ENCODE results near the gene TMEM87A.

Gene TMEM87A

DNA sequence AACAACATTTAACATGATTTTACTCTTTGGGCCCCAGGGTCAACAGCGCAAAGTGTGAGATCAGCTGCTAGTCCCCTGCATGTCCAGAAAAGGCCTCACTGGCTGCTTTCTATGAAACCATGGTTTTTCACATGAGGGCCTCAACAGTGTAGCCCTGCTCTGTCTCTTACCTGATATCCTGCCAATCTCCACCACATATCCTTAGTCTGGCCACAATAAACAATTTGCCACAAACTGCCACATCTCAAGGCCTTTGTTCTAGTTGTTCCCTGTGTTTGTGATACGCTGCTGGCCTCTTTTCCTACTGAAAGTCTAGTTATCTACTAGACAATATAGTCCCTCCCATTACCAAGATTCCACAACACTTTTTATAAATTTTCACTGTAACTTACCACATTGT is 82.9 kb downstream of the TMEM87A start:
- no peak overlapping the region for H2AFZ ChIP-seq (ENCODE audit: low read length, unreplicated experiment)
- no peak overlapping the region for H3K4me3 ChIP-seq (ENCODE audit: low read depth, low read length)
- peaks cover 34% of the 10 kb centered on the region for H3K36me3 ChIP-seq (ENCODE audit: insufficient read depth, low read length)
- peaks cover 2% of the 10 kb centered on the region for H3K79me2 ChIP-seq (ENCODE audit: control insufficient read depth, insufficient read depth, low read length, unreplicated experiment)
- H3K27me3 ChIP-seq (ENCODE audit: insufficient read depth, low read length), result no peaks in the 10 kb centered on the region
- H3K27ac ChIP-seq (ENCODE audit: low read depth, low read length), result no peak overlapping the region
- peaks cover 15% of the 10 kb centered on the region for H3K4me1 ChIP-seq (ENCODE audit: control insufficient read depth, insufficient read depth, low read length, unreplicated experiment)

DNA sequence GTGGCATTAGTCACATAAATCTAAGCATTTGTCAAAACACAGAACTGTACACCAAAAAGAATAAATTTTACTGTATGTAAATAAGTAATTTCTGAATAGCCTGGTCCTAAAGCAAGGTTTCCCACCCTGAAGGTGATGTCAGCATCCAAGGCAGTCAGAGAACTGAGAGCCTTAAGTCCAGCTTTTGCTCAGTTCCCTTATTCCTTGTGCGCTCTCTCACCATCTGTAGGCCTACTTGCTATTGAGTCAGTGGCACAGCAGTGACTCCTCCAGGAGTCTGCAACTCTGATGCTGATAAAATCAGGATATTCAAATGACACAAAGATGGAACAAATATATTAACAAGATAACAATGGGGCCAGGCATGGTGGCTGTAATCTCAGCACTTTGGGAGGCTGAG is 87.4 kb downstream of the TMEM87A start:
- Histone ChIP-seq H3K27ac (ENCODE audit: low read depth, low read length) (no peak overlapping the region), H3K79me2 (ENCODE audit: control insufficient read depth, insufficient read depth, low read length, unreplicated experiment) (no peaks in the 10 kb centered on the region), H3K4me3 (ENCODE audit: low read depth, low read length) (no peak overlapping the region), H3K4me1 (ENCODE audit: control insufficient read depth, insufficient read depth, low read length, unreplicated experiment) (no peaks in the 10 kb centered on the region), H3K27me3 (ENCODE audit: insufficient read depth, low read length) (no peaks in the 10 kb centered on the region), H3K36me3 (ENCODE audit: insufficient read depth, low read length) (peaks cover 40% of the 10 kb centered on the region), H2AFZ (ENCODE audit: low read length, unreplicated experiment) (no peak overlapping the region)

DNA sequence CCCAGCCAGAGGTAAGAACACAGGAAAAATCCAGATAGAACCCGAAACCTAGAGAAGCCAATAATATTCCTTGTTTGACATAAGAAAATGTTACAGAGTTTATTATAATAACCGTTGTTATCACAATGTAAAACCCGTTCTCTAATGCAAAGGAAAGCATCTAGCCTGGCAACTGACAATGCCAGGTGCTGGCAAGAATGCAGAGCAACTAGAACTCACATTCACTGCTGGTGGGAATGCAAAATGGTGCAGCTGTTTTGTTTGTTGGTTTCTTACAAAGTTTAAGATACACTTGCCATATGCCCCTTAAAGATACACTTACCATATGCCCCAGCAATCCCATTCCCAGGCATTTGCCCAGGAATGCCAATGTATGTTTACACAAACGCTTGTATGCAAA is 88.5 kb downstream of the TMEM87A start:
- no peaks in the 10 kb centered on the region for H3K79me2 ChIP-seq (ENCODE audit: control insufficient read depth, insufficient read depth, low read length, unreplicated experiment)
- H3K4me1 ChIP-seq (ENCODE audit: control insufficient read depth, insufficient read depth, low read length, unreplicated experiment), result no peaks in the 10 kb centered on the region
- H3K4me3 ChIP-seq (ENCODE audit: low read depth, low read length), result no peak overlapping the region
- H3K27me3 ChIP-seq (ENCODE audit: insufficient read depth, low read length), result no peaks in the 10 kb centered on the region
- H3K27ac ChIP-seq (ENCODE audit: low read depth, low read length), result no peak overlapping the region
- peaks cover 32% of the 10 kb centered on the region for H3K36me3 ChIP-seq (ENCODE audit: insufficient read depth, low read length)
- no peak overlapping the region for H2AFZ ChIP-seq (ENCODE audit: low read length, unreplicated experiment)

DNA sequence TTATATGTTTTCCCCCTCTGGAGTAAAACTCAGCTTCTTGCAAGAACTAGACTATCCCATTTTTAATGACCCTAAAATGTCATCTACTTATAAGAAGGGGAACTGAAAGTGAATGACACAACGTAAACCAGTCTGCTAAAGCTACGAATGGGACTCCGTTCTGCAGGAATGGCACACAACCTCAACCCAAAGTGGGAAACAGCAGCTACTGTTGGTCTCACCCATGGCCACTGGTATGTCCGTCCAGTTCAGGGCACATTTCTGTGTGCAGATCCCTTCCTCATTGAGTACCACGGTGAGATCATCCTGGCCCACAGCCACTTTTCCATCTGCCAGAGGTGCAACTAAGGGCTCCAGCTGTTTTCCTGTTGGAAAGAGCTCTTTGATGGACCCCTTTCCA is 88.9 kb downstream of the TMEM87A start:
- Histone ChIP-seq H3K4me1 (ENCODE audit: control insufficient read depth, insufficient read depth, low read length, unreplicated experiment) (no peaks in the 10 kb centered on the region), H2AFZ (ENCODE audit: low read length, unreplicated experiment) (no peak overlapping the region), H3K27me3 (ENCODE audit: insufficient read depth, low read length) (no peaks in the 10 kb centered on the region), H3K27ac (ENCODE audit: low read depth, low read length) (no peak overlapping the region), H3K4me3 (ENCODE audit: low read depth, low read length) (no peak overlapping the region), H3K79me2 (ENCODE audit: control insufficient read depth, insufficient read depth, low read length, unreplicated experiment) (no peaks in the 10 kb centered on the region), H3K36me3 (ENCODE audit: insufficient read depth, low read length) (peaks cover 32% of the 10 kb centered on the region)

DNA sequence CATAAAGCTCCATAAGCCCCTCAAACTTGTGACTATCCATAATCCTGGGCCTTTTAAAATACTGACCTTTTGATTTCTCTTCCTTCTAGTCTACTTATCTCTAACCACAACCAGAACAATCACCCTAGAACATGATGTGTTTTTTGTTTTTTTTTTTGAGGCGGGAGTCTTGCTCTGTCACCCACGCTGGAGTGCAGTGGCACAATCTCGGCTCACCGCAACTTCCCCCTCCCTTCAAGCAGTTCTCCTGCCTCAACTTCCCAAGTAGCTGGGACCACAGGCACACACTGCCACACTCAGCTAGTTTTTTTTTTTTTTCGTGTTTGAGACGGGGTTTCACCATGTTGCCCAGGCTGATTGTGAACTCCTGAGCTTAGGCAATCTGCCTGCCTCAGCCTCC is 90.3 kb downstream of the TMEM87A start:
- Histone ChIP-seq H3K79me2 (ENCODE audit: control insufficient read depth, insufficient read depth, low read length, unreplicated experiment) (no peaks in the 10 kb centered on the region), H3K36me3 (ENCODE audit: insufficient read depth, low read length) (peaks cover 26% of the 10 kb centered on the region), H3K27me3 (ENCODE audit: insufficient read depth, low read length) (no peaks in the 10 kb centered on the region), H3K4me3 (ENCODE audit: low read depth, low read length) (no peak overlapping the region), H3K27ac (ENCODE audit: low read depth, low read length) (no peak overlapping the region), H2AFZ (ENCODE audit: low read length, unreplicated experiment) (no peak overlapping the region), H3K4me1 (ENCODE audit: control insufficient read depth, insufficient read depth, low read length, unreplicated experiment) (no peaks in the 10 kb centered on the region)

DNA sequence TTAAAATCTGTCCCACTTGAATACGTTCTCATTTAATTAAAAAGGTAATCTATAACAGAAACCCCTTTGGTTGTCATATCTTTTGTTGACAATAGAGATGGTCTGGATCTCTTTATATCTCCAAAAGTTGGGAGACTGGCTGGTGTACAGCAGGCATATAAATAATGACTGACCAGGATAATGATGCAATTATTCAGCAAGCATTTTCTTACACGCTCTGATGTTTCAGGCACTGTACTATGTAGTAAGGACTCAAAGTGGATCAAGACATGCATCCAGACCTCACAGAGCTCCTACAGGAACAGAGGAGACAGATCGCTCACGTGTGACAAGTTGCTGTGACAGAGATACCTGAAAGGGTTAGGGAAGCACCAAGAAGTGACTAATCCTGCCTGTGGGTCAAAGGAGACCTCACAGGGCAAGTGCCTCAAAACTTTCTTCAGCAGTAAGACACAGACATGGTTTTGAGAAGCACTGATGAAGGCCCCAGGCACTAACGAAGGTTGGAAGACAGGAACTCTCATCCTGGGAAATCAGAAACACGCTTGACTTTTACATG is 90.8 kb downstream of the TMEM87A start:
- no peaks in the 10 kb centered on the region for H3K27me3 ChIP-seq (ENCODE audit: insufficient read depth, low read length)
- H3K36me3 ChIP-seq (ENCODE audit: insufficient read depth, low read length), result peaks cover 25% of the 10 kb centered on the region; the same call in 1 of the 2 replicates
- no peak overlapping the region for H3K4me3 ChIP-seq (ENCODE audit: low read depth, low read length)
- no peaks in the 10 kb centered on the region for H3K4me1 ChIP-seq (ENCODE audit: control insufficient read depth, insufficient read depth, low read length, unreplicated experiment)
- no peak overlapping the region for H3K27ac ChIP-seq (ENCODE audit: low read depth, low read length)
- no peak overlapping the region for H2AFZ ChIP-seq (ENCODE audit: low read length, unreplicated experiment)
- H3K79me2 ChIP-seq (ENCODE audit: control insufficient read depth, insufficient read depth, low read length, unreplicated experiment), result no peaks in the 10 kb centered on the region

DNA sequence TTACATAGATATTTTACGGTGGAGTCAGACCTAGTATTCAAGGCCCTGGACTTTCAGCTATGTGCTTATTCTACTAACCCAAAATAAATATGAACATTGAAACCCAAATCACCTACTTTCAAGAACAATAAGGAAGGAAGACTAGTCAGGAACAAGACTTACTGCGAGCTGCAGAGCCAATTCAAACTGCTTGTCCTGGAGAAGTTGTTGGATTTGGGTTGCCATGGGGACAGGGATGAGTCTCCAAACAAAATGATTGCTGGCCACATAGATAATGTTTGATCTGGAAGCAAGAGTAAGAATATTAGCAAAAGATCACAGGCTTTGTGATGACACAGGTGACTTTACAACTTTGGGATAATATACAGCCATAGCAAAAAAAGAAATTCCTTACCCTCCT is 95.2 kb downstream of the TMEM87A start:
- no peak overlapping the region for H2AFZ ChIP-seq (ENCODE audit: low read length, unreplicated experiment)
- peaks cover 19% of the 10 kb centered on the region for H3K36me3 ChIP-seq (ENCODE audit: insufficient read depth, low read length)
- H3K4me1 ChIP-seq (ENCODE audit: control insufficient read depth, insufficient read depth, low read length, unreplicated experiment), result no peaks in the 10 kb centered on the region
- H3K4me3 ChIP-seq (ENCODE audit: low read depth, low read length), result no peak overlapping the region
- no peaks in the 10 kb centered on the region for H3K79me2 ChIP-seq (ENCODE audit: control insufficient read depth, insufficient read depth, low read length, unreplicated experiment)
- H3K27ac ChIP-seq (ENCODE audit: low read depth, low read length), result no peak overlapping the region
- no peaks in the 10 kb centered on the region for H3K27me3 ChIP-seq (ENCODE audit: insufficient read depth, low read length)

DNA sequence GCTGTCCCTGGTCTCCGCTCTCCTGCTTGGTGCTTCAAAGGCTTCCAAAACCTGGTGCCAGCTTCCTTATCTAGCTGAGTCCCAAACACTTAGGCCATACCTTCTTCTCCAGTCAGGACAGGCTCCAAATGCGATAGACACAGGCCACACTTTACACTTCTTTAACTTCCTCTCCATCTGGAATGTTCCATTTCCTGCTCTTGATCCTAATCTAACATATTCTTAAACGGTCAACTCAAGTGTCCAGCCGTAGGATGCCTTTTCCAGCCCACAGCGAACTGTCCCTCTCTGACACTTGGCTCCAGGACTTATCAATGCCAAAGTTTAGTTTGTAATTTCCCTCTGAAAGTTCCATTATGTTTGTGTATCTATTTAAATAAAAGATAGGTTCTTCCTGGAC is 97.6 kb downstream of the TMEM87A start:
- H3K27me3 ChIP-seq (ENCODE audit: insufficient read depth, low read length), result no peaks in the 10 kb centered on the region
- no peak overlapping the region for H3K4me3 ChIP-seq (ENCODE audit: low read depth, low read length)
- peaks cover 23% of the 10 kb centered on the region for H3K36me3 ChIP-seq (ENCODE audit: insufficient read depth, low read length)
- H3K4me1 ChIP-seq (ENCODE audit: control insufficient read depth, insufficient read depth, low read length, unreplicated experiment), result peaks cover 6% of the 10 kb centered on the region
- H3K27ac ChIP-seq (ENCODE audit: low read depth, low read length), result no peak overlapping the region
- no peak overlapping the region for H2AFZ ChIP-seq (ENCODE audit: low read length, unreplicated experiment)
- no peaks in the 10 kb centered on the region for H3K79me2 ChIP-seq (ENCODE audit: control insufficient read depth, insufficient read depth, low read length, unreplicated experiment)

DNA sequence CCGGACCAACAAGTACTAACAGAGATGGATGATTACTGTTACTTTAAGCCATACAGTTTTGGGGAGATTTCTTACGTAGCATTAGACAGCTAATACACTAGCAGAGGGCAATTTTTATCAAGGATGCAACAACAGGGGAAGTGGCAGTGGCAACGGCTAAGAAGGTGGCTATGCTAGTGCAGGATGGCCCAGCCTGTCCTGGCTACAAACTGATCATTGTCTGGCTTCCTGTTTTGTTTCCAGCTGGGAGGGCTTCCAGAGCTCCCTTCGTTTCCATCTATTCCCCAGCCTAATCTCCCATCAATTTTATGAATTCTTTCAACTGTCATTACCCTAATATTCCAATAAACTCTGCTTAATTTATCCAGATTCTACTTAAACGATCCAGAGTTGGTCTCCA is 100.8 kb downstream of the TMEM87A start:
- Histone ChIP-seq H3K36me3 (ENCODE audit: insufficient read depth, low read length) (peaks cover 26% of the 10 kb centered on the region), H3K4me3 (ENCODE audit: low read depth, low read length) (no peak overlapping the region), H3K27me3 (ENCODE audit: insufficient read depth, low read length) (no peaks in the 10 kb centered on the region), H2AFZ (ENCODE audit: low read length, unreplicated experiment) (no peak overlapping the region), H3K4me1 (ENCODE audit: control insufficient read depth, insufficient read depth, low read length, unreplicated experiment) (peaks cover 6% of the 10 kb centered on the region), H3K79me2 (ENCODE audit: control insufficient read depth, insufficient read depth, low read length, unreplicated experiment) (no peaks in the 10 kb centered on the region), H3K27ac (ENCODE audit: low read depth, low read length) (no peak overlapping the region)

DNA sequence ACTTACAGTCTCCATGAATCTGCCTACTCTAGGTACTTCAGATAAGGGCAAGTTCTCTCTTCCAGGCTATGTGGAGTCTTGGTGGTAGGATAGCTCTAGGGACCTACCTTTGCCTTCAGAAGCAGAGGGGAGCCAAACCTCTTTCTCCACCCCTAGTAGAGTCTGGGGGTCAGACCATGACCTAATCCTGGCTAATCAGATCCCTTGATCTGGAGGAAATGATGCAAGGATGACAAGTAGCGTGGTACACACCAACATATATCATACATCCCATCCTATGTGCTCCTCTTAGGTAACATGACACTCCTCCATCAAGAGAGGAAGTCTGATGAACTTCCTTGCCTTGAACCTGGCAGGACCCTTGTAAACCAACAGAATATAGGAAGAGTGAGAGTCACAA is 101.4 kb downstream of the TMEM87A start:
- H3K4me1 ChIP-seq (ENCODE audit: control insufficient read depth, insufficient read depth, low read length, unreplicated experiment), result peaks cover 6% of the 10 kb centered on the region
- H3K36me3 ChIP-seq (ENCODE audit: insufficient read depth, low read length), result peaks cover 33% of the 10 kb centered on the region; the same call in 1 of the 2 replicates
- no peaks in the 10 kb centered on the region for H3K79me2 ChIP-seq (ENCODE audit: control insufficient read depth, insufficient read depth, low read length, unreplicated experiment)
- H2AFZ ChIP-seq (ENCODE audit: low read length, unreplicated experiment), result no peak overlapping the region
- no peaks in the 10 kb centered on the region for H3K27me3 ChIP-seq (ENCODE audit: insufficient read depth, low read length)
- H3K27ac ChIP-seq (ENCODE audit: low read depth, low read length), result no peak overlapping the region
- H3K4me3 ChIP-seq (ENCODE audit: low read depth, low read length), result no peak overlapping the region

DNA sequence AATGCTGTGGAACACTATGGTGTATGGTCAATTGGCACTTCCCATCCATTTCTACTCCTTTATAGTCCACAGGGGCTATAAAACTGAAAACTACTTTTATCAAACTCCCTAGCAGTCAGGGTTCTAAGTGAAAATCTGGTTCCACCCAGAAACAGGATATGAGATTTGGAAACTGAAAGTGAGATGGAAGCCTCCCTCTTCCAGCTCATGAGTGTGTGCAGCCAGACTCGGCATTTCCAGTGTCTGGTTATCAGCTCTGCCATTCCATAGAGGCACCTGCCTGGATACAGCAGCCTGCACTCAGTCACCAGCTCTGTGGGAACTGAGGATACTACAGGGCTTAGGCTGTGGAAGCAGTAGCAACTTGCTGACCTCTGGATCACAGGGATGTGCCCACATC is 102.1 kb downstream of the TMEM87A start:
- Histone ChIP-seq H3K4me1 (ENCODE audit: control insufficient read depth, insufficient read depth, low read length, unreplicated experiment) (peaks cover 6% of the 10 kb centered on the region), H3K27me3 (ENCODE audit: insufficient read depth, low read length) (no peaks in the 10 kb centered on the region), H2AFZ (ENCODE audit: low read length, unreplicated experiment) (no peak overlapping the region), H3K27ac (ENCODE audit: low read depth, low read length) (no peak overlapping the region), H3K4me3 (ENCODE audit: low read depth, low read length) (no peak overlapping the region), H3K79me2 (ENCODE audit: control insufficient read depth, insufficient read depth, low read length, unreplicated experiment) (no peaks in the 10 kb centered on the region), H3K36me3 (ENCODE audit: insufficient read depth, low read length) (peaks cover 36% of the 10 kb centered on the region; the same call in 1 of the 2 replicates)

All from ACC112 (cell line).